SK-N-SH (cell line): ENCODE measurements around the gene ANKRD16. TPM values are rescaled to one million over a fixed set of nuclear protein-coding genes. Genes with fewer than 3 reads are reported as not detected.

Experiments
- CTCF ChIA-PET: fragments of 300-600, 350-600 bp; formaldehyde crosslinking; extraction: SDS; loops from one replicate; lab custom pipeline; 2021; lab: Yijun Ruan, JAX
- POLR2A ChIA-PET: fragments of 350-600 bp; sonication (Branson Sonifier 250); formaldehyde crosslinking; extraction: SDS; loops from one replicate; lab custom pipeline; 2020; ENCODE audit warnings: antibody characterized with exemption, inconsistent platforms; lab: Yijun Ruan, JAX
- DNase-seq: peaks from one replicate; pipeline ENCODE4 v3.0.0; 2012
- H2AFZ ChIP-seq: fragments of 200-600 bp; sonication (generic); 2 replicates; pipeline ENCODE4 v1.8.1; 2016; ENCODE audit warnings: antibody characterized with exemption, mild to moderate bottlenecking, low read depth
- H3F3A ChIP-seq: fragments of 200-600 bp; sonication (generic); replicated peaks from 2 replicates; pipeline ENCODE3; 2016; ENCODE audit warnings: antibody characterized with exemption, mild to moderate bottlenecking; ENCODE audit not compliant: insufficient read depth
- H3K27ac ChIP-seq, 2 experiments: fragments of 200-500 bp in 1 of 2; fragments of 200-600 bp in 1 of 2; sonication (Bioruptor generic) in 1 of 2; sonication (generic), shearing (Covaris generic) in 1 of 2; 2 replicates each; pipeline versions ENCODE4 v1.5.1 to v1.6.1; 2014 to 2016; ENCODE audit warnings: low read depth in 2 of 2, inconsistent platforms in 1 of 2, low read length in 1 of 2, mild to moderate bottlenecking in 1 of 2, mixed read lengths in 1 of 2
- H3K27me3 ChIP-seq: fragments of 200-600 bp; sonication (generic), shearing (Covaris generic); 2 replicates; pipeline ENCODE4 v1.6.1; 2016; ENCODE audit warnings: mixed run types; ENCODE audit not compliant: insufficient read depth
- H3K36me3 ChIP-seq, 2 experiments: fragments of 200-500 bp in 1 of 2; fragments of 200-600 bp in 1 of 2; sonication (Bioruptor generic) in 1 of 2; sonication (generic) in 1 of 2; replicated peaks in 1 of 2; 2 replicates each; pipeline versions ENCODE3 to v1.5.1; 2014 to 2016; ENCODE audit warnings: low read length in 1 of 2, mild to moderate bottlenecking in 1 of 2; ENCODE audit not compliant: insufficient read depth in 2 of 2, control insufficient read depth in 1 of 2
- H3K4me1 ChIP-seq, 2 experiments: fragments of 200-500 bp in 1 of 2; fragments of 200-600 bp in 1 of 2; sonication (Bioruptor generic) in 1 of 2; sonication (generic), shearing (Covaris generic) in 1 of 2; 2 replicates each; pipeline versions ENCODE4 v1.5.1 to v1.6.1; 2014 to 2016; ENCODE audit warnings: low read depth in 1 of 2, low read length in 1 of 2, mixed run types in 1 of 2; ENCODE audit not compliant: insufficient read depth in 2 of 2, control insufficient read depth in 1 of 2
- H3K4me2 ChIP-seq: fragments of 200-600 bp; sonication (generic), shearing (Covaris generic); 2 replicates; pipeline ENCODE4 v1.6.1; 2017; ENCODE audit warnings: mixed run types
- H3K4me3 ChIP-seq, 2 experiments: fragments of 200-500 bp in 1 of 2; fragments of 200-600 bp in 1 of 2; sonication (Bioruptor generic) in 1 of 2; sonication (generic), shearing (Covaris generic) in 1 of 2; 2 replicates each; pipeline versions ENCODE4 v1.5.1 to v1.8.1; 2014 to 2016; ENCODE audit warnings: low read depth in 2 of 2, inconsistent platforms in 1 of 2, low read length in 1 of 2, mild to moderate bottlenecking in 1 of 2, mixed read lengths in 1 of 2, moderate library complexity in 1 of 2
- H3K79me2 ChIP-seq: fragments of 200-600 bp; sonication (generic); 2 replicates; pipeline ENCODE4 v1.8.1; 2017; ENCODE audit warnings: mild to moderate bottlenecking; ENCODE audit not compliant: insufficient read depth
- H3K9ac ChIP-seq: fragments of 200-600 bp; sonication (generic); 2 replicates; pipeline ENCODE4 v1.6.1; 2017; ENCODE audit warnings: mixed run types
- H3K9me2 ChIP-seq: fragments of 200-600 bp; sonication (generic); 2 replicates; pipeline ENCODE4 v1.6.1; 2017; ENCODE audit warnings: mixed run types
- H3K9me3 ChIP-seq: fragments of 200-600 bp; sonication (generic); 2 replicates; pipeline ENCODE4 v1.6.1; 2017; ENCODE audit warnings: mixed run types, mild to moderate bottlenecking, moderate library complexity
- H4K20me1 ChIP-seq: fragments of 200-600 bp; sonication (generic); 2 replicates; pipeline ENCODE4 v1.6.1; 2017; ENCODE audit warnings: mild to moderate bottlenecking, mixed run types; ENCODE audit not compliant: insufficient read depth
- CHD2 ChIP-seq: fragments of 150-350 bp; IDR thresholded peaks from 2 replicates; pipeline ENCODE4 v1.6.1; 2018; ENCODE audit warnings: low read length; ENCODE audit not compliant: partially characterized antibody
- CTCF ChIP-seq: fragments of 200-600 bp; sonication (generic); IDR thresholded peaks from 2 replicates; pipeline ENCODE4 v1.6.1; 2017; ENCODE audit warnings: antibody characterized with exemption, mild to moderate bottlenecking, moderate library complexity
- ELF1 ChIP-seq: IDR thresholded peaks from 2 replicates; pipeline ENCODE4 v1.4.0; 2012
- EP300 ChIP-seq, 2 experiments: IDR thresholded peaks; 2 replicates each; pipeline versions ENCODE4 v1.4.0 to v1.6.1; 2012; ENCODE audit warnings: borderline replicate concordance in 1 of 2, low read depth in 1 of 2, low read length in 1 of 2
- FOSL2 ChIP-seq: IDR thresholded peaks from 2 replicates; pipeline ENCODE4 v1.4.0; 2012; ENCODE audit warnings: low read depth, mild to moderate bottlenecking, moderate library complexity, borderline replicate concordance
- FOXJ3 ChIP-seq: sonication (generic); formaldehyde crosslinking; IDR thresholded peaks from 2 replicates; pipeline ENCODE4 v1.5.1; 2020; ENCODE audit warnings: mild to moderate bottlenecking, missing genetic modification reagents
- GABPA ChIP-seq: IDR thresholded peaks from 2 replicates; pipeline ENCODE4 v1.4.0; 2012; ENCODE audit warnings: low read depth, mild to moderate bottlenecking
- JUND ChIP-seq: IDR thresholded peaks from 2 replicates; pipeline ENCODE4 v1.4.0; 2012
- MEF2A ChIP-seq: IDR thresholded peaks from 2 replicates; pipeline ENCODE4 v1.4.0; 2012; ENCODE audit warnings: low read depth, borderline replicate concordance
- NFIC ChIP-seq: IDR thresholded peaks from 2 replicates; pipeline ENCODE4 v1.4.0; 2012; ENCODE audit warnings: borderline replicate concordance
- NRF1 ChIP-seq: IDR thresholded peaks from 2 replicates; pipeline ENCODE4 v1.6.1; 2012; ENCODE audit warnings: low read depth, mild to moderate bottlenecking, low read length
- PBX3 ChIP-seq: IDR thresholded peaks from 2 replicates; pipeline ENCODE4; 2012
- POLR2AphosphoS5 ChIP-seq: IDR thresholded peaks from 2 replicates; pipeline ENCODE4 v1.6.1; 2012; ENCODE audit warnings: low read depth, low read length
- RAD21 ChIP-seq: IDR thresholded peaks from 2 replicates; pipeline ENCODE4 v1.6.1; 2012; ENCODE audit warnings: mild to moderate bottlenecking, low read length
- RCOR1 ChIP-seq: fragments of 150-350 bp; IDR thresholded peaks from 2 replicates; pipeline ENCODE4 v1.6.1; 2017; ENCODE audit warnings: antibody characterized with exemption, low read length
- SIN3A ChIP-seq: IDR thresholded peaks from 2 replicates; pipeline ENCODE4 v1.6.1; 2012; ENCODE audit warnings: low read depth, mild to moderate bottlenecking, low read length, moderate library complexity, borderline replicate concordance
- SMC3 ChIP-seq: IDR thresholded peaks from 2 replicates; pipeline ENCODE4 v1.6.1; 2012; ENCODE audit warnings: low read depth, low read length, improper control_type of control experiment
- TEAD4 ChIP-seq: IDR thresholded peaks from 2 replicates; pipeline ENCODE4 v1.4.0; 2012; ENCODE audit warnings: mild to moderate bottlenecking, borderline replicate concordance; ENCODE audit not compliant: insufficient read depth
- USF1 ChIP-seq: IDR thresholded peaks from 2 replicates; pipeline ENCODE4 v1.4.0; 2012; ENCODE audit warnings: low read depth, borderline replicate concordance
- USF2 ChIP-seq: fragments of 150-350 bp; IDR thresholded peaks from 2 replicates; pipeline ENCODE4 v1.6.1; 2017; ENCODE audit warnings: antibody characterized with exemption, low read length, low read depth, borderline replicate concordance
- WGBS: methylation state at CpG from one replicate; pipeline ENCODE4 v1.1.6; 2017; ENCODE audit warnings: low lambda C conversion rate; 5-methylcytosine and 5-hydroxymethylcytosine counted together
- polyA plus RNA-seq, 3 experiments: library from polyadenylated mRNA; depleted of rRNA; stranded (reverse); fragments of >200 nt; gene quantifications; 2 replicates each; pipeline ENCODE4 v1.2.3, GENCODE V29; 2012

The ANKRD16 gene
- polyA plus RNA-seq, 1 of the 3 experiments (the other 2 are of a cell fraction): 9.9 TPM

GRCh38 chr10:5903563-5903962 is 13.9 kb upstream of the ANKRD16 start:
- H3K79me2 ChIP-seq: peaks cover 76% of the 10 kb centered on the region
- no peak overlapping the region for H3K27ac ChIP-seq
- no peak overlapping the region for H3K9ac ChIP-seq
- 0 out of 2 replicates have a peak, but pooled peaks cover 6% of the 10 kb centered on the region for H4K20me1 ChIP-seq
- WGBS: 100% methylated on average over 6 of the region's 6 CpGs
- CTCF ChIA-PET: interaction anchor here (1.1 to 1.2 kb wide), 2 partner anchors 15 to 55 kb away, joined by 3 read pairs; no protein-coding TSS in a partner anchor
- H2AFZ ChIP-seq: no peak overlapping the region
- H3K9me2 ChIP-seq: no peaks in the 10 kb centered on the region
- H3K9me3 ChIP-seq: no peaks in the 10 kb centered on the region
- TF ChIP-seq SIN3A: no peak
- no peak for TF ChIP-seq NFIC
- TF ChIP-seq FOSL2: no peak
- TF ChIP-seq FOXJ3 (CRISPR knock-in tag): no peak
- TF ChIP-seq RCOR1: no peak
- no peak for TF ChIP-seq GABPA
- TF ChIP-seq MEF2A: no peak
- H3K36me3 ChIP-seq: peaks cover 18 to 32% of the 10 kb centered on the region in 2 experiments
- DNase-seq: no peak
- no peaks in the 10 kb centered on the region for H3K4me1 ChIP-seq
- H3K27me3 ChIP-seq: no peaks in the 10 kb centered on the region
- H3K4me3 ChIP-seq: no peak overlapping the region
- H3F3A ChIP-seq: no peaks in the 10 kb centered on the region
- POLR2A ChIA-PET: no interaction called here
- no peak overlapping the region for H3K4me2 ChIP-seq

- 95% methylated on average over 18 of the region's 18 CpGs for WGBS
- Histone ChIP-seq H3F3A (no peaks in the 10 kb centered on the region), H3K9me2 (no peaks in the 10 kb centered on the region), H2AFZ (no peak overlapping the region), H3K27ac (no peak overlapping the region), H3K9me3 (0 out of 2 replicates have a peak, but pooled peaks cover 4% of the 10 kb centered on the region), H3K79me2 (peaks cover 84% of the 10 kb centered on the region), H3K36me3 (peaks cover 12 to 41% of the 10 kb centered on the region in 2 experiments), H3K9ac (no peak overlapping the region), H3K4me3 (no peak overlapping the region), H3K4me2 (no peak overlapping the region), H3K27me3 (no peaks in the 10 kb centered on the region), H3K4me1 (no peaks in the 10 kb centered on the region), H4K20me1 (0 out of 2 replicates have a peak, but pooled peaks cover 9% of the 10 kb centered on the region)
- no peak for DNase-seq
- CTCF ChIA-PET: interaction anchor here (1.1 to 1.2 kb wide), 2 partner anchors 14 to 55 kb away, joined by 3 read pairs; no protein-coding TSS in a partner anchor
- TF ChIP-seq RCOR1 (no peak), CTCF (no peak), TEAD4 (no peak), JUND (no peak), EP300 (IDR thresholded peaks at IDR 0.05; ENCODE audit: borderline replicate concordance in 1 of 2, low read depth in 1 of 2, low read length in 1 of 2) (no peak), RAD21 (no peak), NRF1 (no peak), USF1 (no peak), MEF2A (no peak), CHD2 (no peak), ELF1 (no peak), FOSL2 (no peak), NFIC (no peak), POLR2AphosphoS5 (no peak), USF2 (no peak), GABPA (no peak), PBX3 (no peak), SMC3 (no peak)
- POLR2A ChIA-PET: no interaction called here
These were observed 13.0 kb upstream of the ANKRD16 start for GRCh38 chr10:5902511-5903274.
